A673 (cell line): ENCODE data around the gene OR9Q1. TPM values are rescaled to one million over a fixed set of nuclear protein-coding genes. Genes with fewer than 3 reads are reported as not detected.

ENCODE experiments used
- BruUV-seq: library from RNA; stranded (reverse); fragments of 400-500 nt; replicated peaks from 2 replicates; lab custom pipeline; 2021; lab: Mats Ljungman, UMichigan
- CTCF ChIA-PET: fragments of 300-600 bp; sonication (Branson Sonifier 250); formaldehyde crosslinking; loops from one replicate; lab custom pipeline; 2022; ENCODE audit warnings: antibody characterized with exemption; lab: Charles Lee
- POLR2A ChIA-PET: fragments of 300-600 bp; sonication (Branson Sonifier 250); formaldehyde crosslinking; loops from one replicate; lab custom pipeline; 2022; ENCODE audit warnings: antibody characterized with exemption; ENCODE audit not compliant: low non-redundant PET; lab: Charles Lee
- DNase-seq: peaks from one replicate; pipeline ENCODE4 v3.0.0-alpha.2; 2015; ENCODE audit warnings: low spot score
- H3K27ac ChIP-seq: fragments of 200-600 bp; sonication (generic); 2 replicates; pipeline ENCODE4 v1.5.1; 2016; ENCODE audit warnings: mixed run types, low read depth, mild to moderate bottlenecking, mixed read lengths, antibody characterized with exemption, low read length; ENCODE audit not compliant: poor library complexity, severe bottlenecking
- H3K27me3 ChIP-seq: fragments of 200-600 bp; sonication (generic); replicated peaks from 2 replicates; pipeline ENCODE4 v1.6.1; 2017; ENCODE audit warnings: mixed run types, low read depth, mild to moderate bottlenecking, mixed read lengths, antibody characterized with exemption, low read length; ENCODE audit not compliant: insufficient read depth, poor library complexity
- H3K36me3 ChIP-seq: fragments of 200-600 bp; sonication (generic); 2 replicates; pipeline ENCODE4 v1.6.1; 2016; ENCODE audit warnings: mixed run types, mild to moderate bottlenecking, mixed read lengths, antibody characterized with exemption, low read length; ENCODE audit not compliant: insufficient read depth, poor library complexity, severe bottlenecking
- H3K4me1 ChIP-seq: fragments of 200-600 bp; sonication (generic); 2 replicates; pipeline ENCODE4 v1.6.1; 2017; ENCODE audit warnings: mixed run types, mild to moderate bottlenecking, mixed read lengths, antibody characterized with exemption, low read length; ENCODE audit not compliant: insufficient read depth, poor library complexity, severe bottlenecking
- H3K4me3 ChIP-seq: fragments of 200-600 bp; sonication (generic); 2 replicates; pipeline ENCODE4 v1.5.1; 2016; ENCODE audit warnings: low read depth, mixed run types, mild to moderate bottlenecking, mixed read lengths, low read length; ENCODE audit not compliant: poor library complexity, severe bottlenecking
- H3K9me3 ChIP-seq: fragments of 200-600 bp; sonication (generic); 2 replicates; pipeline ENCODE4 v1.6.1; 2016; ENCODE audit warnings: mixed run types, low read depth, mild to moderate bottlenecking, mixed read lengths, antibody characterized with exemption, low read length; ENCODE audit not compliant: poor library complexity, severe bottlenecking
- CTCF ChIP-seq: fragments of 300-800, 200-600 bp; sonication (generic); conservative IDR thresholded peaks from 2 replicates; pipeline ENCODE4 v1.5.1; 2017; ENCODE audit warnings: low read depth, mild to moderate bottlenecking, antibody characterized with exemption, low read length, moderate library complexity, mixed read lengths
- EZH2 ChIP-seq: fragments of 200-600 bp; sonication (generic); IDR thresholded peaks from 2 replicates; pipeline ENCODE4 v1.6.1; 2017; ENCODE audit warnings: borderline replicate concordance, low read depth, mild to moderate bottlenecking, mixed read lengths, antibody characterized with exemption, low read length; ENCODE audit not compliant: poor library complexity, severe bottlenecking
- intact Hi-C: fragments of 100-400 bp; cut with micrococcal nuclease; formaldehyde crosslinking; loops from one replicate; pipeline ENCODE4 v1.10.0; 2022; ENCODE audit not compliant: unreplicated experiment
- total RNA-seq: library from RNA; stranded (reverse); gene quantifications from 2 replicates; pipeline ENCODE4 v1.2.3, GENCODE V29; 2021

OR9Q1 gene
- total RNA-seq, 1 experiment from 2014 or later, result not detected

DNA sequence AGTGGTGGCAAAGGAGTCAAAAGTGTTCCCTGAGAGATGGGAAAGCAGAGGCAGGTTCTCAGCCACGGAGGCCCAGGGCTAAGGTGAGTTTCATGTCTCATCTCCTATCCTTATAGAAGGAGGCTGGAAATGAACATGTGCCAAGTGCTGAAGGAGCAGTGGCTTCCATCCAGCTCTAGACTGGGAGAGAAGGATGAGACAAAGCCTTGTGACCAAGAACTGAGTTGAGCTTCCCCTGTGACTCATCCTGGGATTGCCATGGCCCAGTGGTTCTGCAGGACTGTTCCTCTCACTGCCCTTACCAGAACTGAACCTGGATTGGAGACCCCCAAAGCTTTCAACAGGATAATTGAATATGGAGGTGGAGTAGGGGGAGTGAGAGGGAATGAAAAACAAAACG, 16.7 kb upstream of the OR9Q1 start:
- ChIA-PET POLR2A (no interaction called here), CTCF (no interaction called here)
- no peaks in the 10 kb centered on the region for H3K9me3 ChIP-seq
- TF ChIP-seq CTCF, result no peak
- TF ChIP-seq EZH2, result no peak
- no TSS peak for BruUV-seq
- H3K27ac ChIP-seq, result no peak overlapping the region
- no peak overlapping the region for H3K4me3 ChIP-seq
- no peaks in the 10 kb centered on the region for H3K36me3 ChIP-seq
- no peaks in the 10 kb centered on the region for H3K27me3 ChIP-seq
- intact Hi-C loops, result loop anchor here (10.0 kb wide), 1 partner anchor 252 kb away; the partner anchor contains the start of gene BTBD18
- peaks cover 15% of the 10 kb centered on the region for H3K4me1 ChIP-seq
- peak; percentile 27 for DNase-seq

GRCh38 chr11:58011771-58012170, 11.9 kb upstream of the OR9Q1 start:
- CTCF ChIA-PET, result no interaction called here
- intact Hi-C loops, result no loop called here
- BruUV-seq, result no TSS peak
- no peak overlapping the region for H3K4me3 ChIP-seq
- no peaks in the 10 kb centered on the region for H3K4me1 ChIP-seq
- DNase-seq, result no peak
- H3K36me3 ChIP-seq, result no peaks in the 10 kb centered on the region
- no peak for TF ChIP-seq CTCF
- TF ChIP-seq EZH2, result no peak
- no peaks in the 10 kb centered on the region for H3K27me3 ChIP-seq
- no peaks in the 10 kb centered on the region for H3K9me3 ChIP-seq
- POLR2A ChIA-PET, result no interaction called here
- H3K27ac ChIP-seq, result no peak overlapping the region

DNA sequence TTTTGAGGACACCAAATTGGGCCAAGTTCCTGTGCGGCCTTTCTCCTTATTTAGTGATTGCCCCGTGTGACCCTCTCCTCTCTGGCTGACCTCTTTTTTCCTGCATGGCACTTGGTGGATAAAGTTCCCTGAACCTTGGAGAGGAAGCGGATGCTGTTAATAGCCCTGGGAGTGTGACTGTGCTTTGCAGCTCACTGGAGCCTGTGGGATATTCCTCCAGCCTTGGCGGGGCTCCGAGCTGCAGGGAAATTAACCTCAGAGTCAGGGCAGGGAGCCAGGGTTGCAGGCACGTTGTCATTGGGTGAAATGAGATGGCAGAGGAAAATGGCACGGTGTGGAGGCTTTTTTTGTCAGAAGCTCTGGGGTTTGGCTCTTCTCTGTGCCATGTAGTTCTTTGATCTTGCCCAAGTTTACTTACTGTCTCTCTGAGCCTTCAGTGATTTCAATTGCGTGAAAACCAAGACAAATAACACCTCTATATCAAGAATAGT, 965 bp downstream of the OR9Q1 start:
- CTCF ChIA-PET, result no interaction called here
- POLR2A ChIA-PET, result no interaction called here
- BruUV-seq, result no TSS peak
- Histone ChIP-seq H3K27ac (peak overlapping the region; percentile 22), H3K36me3 (no peaks in the 10 kb centered on the region), H3K4me3 (no peak overlapping the region), H3K4me1 (peaks cover 9% of the 10 kb centered on the region), H3K9me3 (no peaks in the 10 kb centered on the region), H3K27me3 (no peaks in the 10 kb centered on the region)
- TF ChIP-seq CTCF (no peak), EZH2 (no peak)
- intact Hi-C loops, result no loop called here
- peak; percentile 83 for DNase-seq
